Ovary (tissue), 3 donors: ENCODE measurements around the gene SORBS1.

ENCODE experiments used
- EP300 ChIP-seq: sonication (generic); formaldehyde crosslinking; IDR thresholded peaks from one replicate; pipeline ENCODE4 v1.6.1; 2017; ENCODE audit warnings: antibody characterized with exemption
- POLR2A ChIP-seq: fragments of 450-650 bp; IDR thresholded peaks from one replicate; pipeline ENCODE4 v1.6.1; 2017; ENCODE audit warnings: antibody characterized with exemption, mild to moderate bottlenecking, moderate library complexity
- TF ChIP-seq, protein P1 (sequence below), 3 donors: fragments of 450-650 bp in 2 of 3; fragments of 200-600 bp in 1 of 3; IDR thresholded peaks; one replicate each; pipeline versions ENCODE4 v1.5.1 to v1.8.0; 2016 to 2022; ENCODE audit warnings: antibody characterized with exemption in 3 of 3, mild to moderate bottlenecking in 1 of 3
- donor health status: DM: no; HTN: no; CAD: no.

DNA sequence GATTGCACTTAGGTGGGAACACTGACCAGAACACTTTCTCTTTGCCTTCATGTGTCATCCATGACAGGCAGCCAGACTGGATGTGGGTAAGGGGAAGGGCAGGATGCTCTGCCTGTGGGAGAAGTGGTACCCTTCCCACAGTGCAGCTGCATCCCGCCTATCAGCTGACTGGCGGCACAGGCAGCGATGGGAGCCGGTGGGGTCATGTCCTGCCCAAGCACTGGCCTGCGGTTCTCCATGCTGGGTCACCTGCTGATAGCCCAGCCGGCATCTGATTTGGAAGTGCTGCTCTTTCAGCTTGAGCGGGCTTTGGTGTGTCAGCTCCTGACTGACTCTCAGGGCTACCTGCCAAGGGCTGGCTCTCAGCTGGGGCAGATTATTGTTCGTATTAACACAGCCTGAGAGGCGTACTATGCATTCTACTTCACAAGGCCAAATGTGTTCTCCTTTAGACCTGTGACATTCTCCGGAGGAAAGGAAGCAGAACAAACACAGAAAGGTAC is 165.2 kb downstream of the SORBS1 start:
- TF ChIP-seq, protein P1, sequence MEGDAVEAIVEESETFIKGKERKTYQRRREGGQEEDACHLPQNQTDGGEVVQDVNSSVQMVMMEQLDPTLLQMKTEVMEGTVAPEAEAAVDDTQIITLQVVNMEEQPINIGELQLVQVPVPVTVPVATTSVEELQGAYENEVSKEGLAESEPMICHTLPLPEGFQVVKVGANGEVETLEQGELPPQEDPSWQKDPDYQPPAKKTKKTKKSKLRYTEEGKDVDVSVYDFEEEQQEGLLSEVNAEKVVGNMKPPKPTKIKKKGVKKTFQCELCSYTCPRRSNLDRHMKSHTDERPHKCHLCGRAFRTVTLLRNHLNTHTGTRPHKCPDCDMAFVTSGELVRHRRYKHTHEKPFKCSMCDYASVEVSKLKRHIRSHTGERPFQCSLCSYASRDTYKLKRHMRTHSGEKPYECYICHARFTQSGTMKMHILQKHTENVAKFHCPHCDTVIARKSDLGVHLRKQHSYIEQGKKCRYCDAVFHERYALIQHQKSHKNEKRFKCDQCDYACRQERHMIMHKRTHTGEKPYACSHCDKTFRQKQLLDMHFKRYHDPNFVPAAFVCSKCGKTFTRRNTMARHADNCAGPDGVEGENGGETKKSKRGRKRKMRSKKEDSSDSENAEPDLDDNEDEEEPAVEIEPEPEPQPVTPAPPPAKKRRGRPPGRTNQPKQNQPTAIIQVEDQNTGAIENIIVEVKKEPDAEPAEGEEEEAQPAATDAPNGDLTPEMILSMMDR (IDR thresholded peaks at IDR 0.05), result no peak
- no peak for TF ChIP-seq EP300
- TF ChIP-seq POLR2A, result no peak
